Testis (tissue), 3 donors: ENCODE results near the gene TSHZ3. TPM values are rescaled to one million over a fixed set of nuclear protein-coding genes. Genes with fewer than 3 reads are reported as not detected.

Experiments
- DNase-seq: peaks from one replicate; pipeline ENCODE4 v3.0.0-alpha.2; 2019
- H3K27ac ChIP-seq, 2 donors: fragments of 200-600 bp; sonication (generic); one replicate each; pipeline ENCODE4 v1.5.1; 2019
- H3K27me3 ChIP-seq: fragments of 200-600 bp; sonication (generic); one replicate; pipeline ENCODE4 v1.5.1; 2019
- H3K36me3 ChIP-seq: fragments of 200-600 bp; sonication (generic); one replicate; pipeline ENCODE4 v1.5.1; 2017; ENCODE audit warnings: low read depth; ENCODE audit errors: missing control alignments
- H3K4me1 ChIP-seq: fragments of 200-600 bp; sonication (generic); one replicate; pipeline ENCODE4 v1.5.1; 2019
- H3K4me3 ChIP-seq, 2 donors: fragments of 200-600 bp; sonication (generic); one replicate each; pipeline ENCODE4 v1.5.1; 2017 to 2019
- H3K9me3 ChIP-seq: fragments of 200-600 bp; sonication (generic); one replicate; pipeline ENCODE4 v1.5.1; 2017
- CTCF ChIP-seq, 3 experiments: fragments of 450-650 bp in 2 of 3; fragments of 200-600 bp in 1 of 3; sonication (generic) in 1 of 3; IDR thresholded peaks; one replicate each; pipeline ENCODE4 v1.5.1; 2016 to 2019; ENCODE audit warnings: antibody characterized with exemption in 3 of 3, mild to moderate bottlenecking in 2 of 3, moderate library complexity in 1 of 3
- POLR2A ChIP-seq: fragments of 450-650 bp; IDR thresholded peaks from one replicate; pipeline ENCODE4 v1.6.1; 2017; ENCODE audit warnings: antibody characterized with exemption, mild to moderate bottlenecking, moderate library complexity
- WGBS, 2 donors: methylation state at CpG; one replicate each; pipeline ENCODE4 v1.1.5; 2018; 5-methylcytosine and 5-hydroxymethylcytosine counted together
- intact Hi-C: fragments of 100-400 bp; cut with DNase I; formaldehyde crosslinking; loops from one replicate; pipeline ENCODE4 v1.15.1; 2023; ENCODE audit warnings: low total_unique reads
- polyA plus RNA-seq: library from polyadenylated mRNA; stranded (reverse); fragments of 350-450 nt; fragmentation: Illumina TruSeq; extraction: RNeasy Lipid Tissue Mini Kit (QIAGEN cat#74804); gene quantifications from one replicate; pipeline ENCODE4 v1.2.3, GENCODE V29; 2014; ENCODE audit warnings: low read depth, low replicate concordance; ENCODE audit not compliant: insufficient read depth
- total RNA-seq, 2 donors: library from RNA; depleted of rRNA; stranded (reverse); fragments of >200 nt; gene quantifications; one replicate each; pipeline ENCODE4 v1.2.3, GENCODE V29; 2016

Gene TSHZ3
- total and polyA plus RNA-seq, 3 donors from 2014 or later: 6.8 to 12.7 (median 8.0) TPM

DNA sequence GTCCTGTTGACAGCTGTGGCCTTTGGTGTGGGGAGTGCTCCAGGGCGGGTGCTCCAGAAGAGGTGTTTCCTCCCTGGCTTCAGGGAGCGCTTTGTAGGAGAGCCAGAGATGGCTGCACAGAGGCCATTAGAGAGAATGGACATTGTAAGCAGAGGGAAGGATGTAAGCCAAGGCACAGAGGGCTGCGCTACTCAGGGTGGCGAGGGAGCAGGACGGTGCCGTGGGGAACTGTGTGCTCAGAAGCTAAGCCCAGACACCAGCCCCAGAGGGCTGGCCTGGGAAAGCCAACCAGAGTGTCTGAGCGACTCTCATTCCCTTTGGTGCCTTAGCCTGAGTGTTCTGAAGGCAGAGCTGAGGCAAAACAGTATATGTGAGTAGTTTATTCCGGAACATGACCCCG, 92.2 kb downstream of the TSHZ3 start:
- no peak for DNase-seq
- Histone ChIP-seq H3K36me3 (no peaks in the 10 kb centered on the region), H3K27me3 (no peaks in the 10 kb centered on the region), H3K4me3 (no peak overlapping the region), H3K9me3 (no peaks in the 10 kb centered on the region), H3K4me1 (no peaks in the 10 kb centered on the region), H3K27ac (no peak overlapping the region)
- intact Hi-C loops: no loop called here
- TF ChIP-seq POLR2A (no peak), CTCF (IDR thresholded peaks at IDR 0.05) (no peak)
- 93% methylated on average over 8 to 9 of the region's 9 CpGs for WGBS, 2 donors

GRCh38 chr19:31256593-31256960, 92.7 kb downstream of the TSHZ3 start:
- intact Hi-C loops: no loop called here
- Histone ChIP-seq H3K27ac (no peak overlapping the region), H3K36me3 (no peaks in the 10 kb centered on the region), H3K4me1 (no peaks in the 10 kb centered on the region), H3K9me3 (no peaks in the 10 kb centered on the region), H3K27me3 (no peaks in the 10 kb centered on the region), H3K4me3 (no peak overlapping the region)
- TF ChIP-seq CTCF (IDR thresholded peaks at IDR 0.05) (no peak), POLR2A (no peak)
- no peak for DNase-seq
- 92 to 100% methylated on average over 4 to 8 of the region's 8 CpGs for WGBS, 2 donors

DNA sequence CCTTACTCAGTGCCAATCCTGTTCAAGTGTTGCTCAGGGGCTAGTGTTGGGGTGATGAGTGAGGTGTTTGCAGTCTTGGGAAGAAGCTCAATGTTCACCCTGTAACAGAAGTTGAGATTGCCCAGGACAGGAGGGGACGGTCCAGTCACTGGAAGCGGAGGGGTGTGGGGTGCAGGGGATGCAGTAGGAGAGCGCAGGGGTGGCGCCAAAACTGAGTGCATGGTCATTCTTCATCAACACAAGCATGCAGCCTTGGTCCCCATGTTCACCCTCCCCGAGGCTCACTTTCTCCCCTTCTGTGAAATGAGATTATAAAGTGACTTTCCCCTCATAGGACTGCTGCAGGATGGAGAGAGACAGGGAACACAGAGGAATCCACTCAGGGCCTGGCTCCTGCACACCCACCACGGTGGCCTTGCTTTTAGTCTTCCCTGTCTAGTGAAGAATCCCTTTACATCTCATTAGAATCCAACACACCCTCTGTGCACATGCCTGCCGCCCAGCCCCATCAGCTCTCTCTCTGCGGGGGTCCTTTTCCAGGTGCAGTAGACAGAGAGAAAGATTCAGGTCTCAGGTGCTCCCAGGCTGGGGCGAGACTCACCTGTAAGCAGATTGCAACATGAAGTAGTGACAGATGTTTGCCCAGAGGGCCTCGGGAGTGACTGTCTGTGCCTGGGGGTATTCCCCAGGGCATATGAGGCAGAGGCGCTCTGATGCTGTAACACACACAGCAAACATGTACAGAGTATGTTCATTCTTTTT, 93.2 kb downstream of the TSHZ3 start:
- Histone ChIP-seq H3K36me3 (no peaks in the 10 kb centered on the region), H3K27me3 (no peaks in the 10 kb centered on the region), H3K9me3 (no peaks in the 10 kb centered on the region), H3K4me1 (no peaks in the 10 kb centered on the region), H3K27ac (no peak overlapping the region), H3K4me3 (no peak overlapping the region)
- no peak for TF ChIP-seq CTCF (IDR thresholded peaks at IDR 0.05)
- TF ChIP-seq POLR2A: no peak
- DNase-seq: no peak
- intact Hi-C loops: no loop called here
- WGBS, 2 donors: 89 to 93% methylated on average over 11 of the region's 11 CpGs

GRCh38 chr19:31255174-31255799, 93.9 kb downstream of the TSHZ3 start:
- 90 to 98% methylated on average over 10 to 13 of the region's 13 CpGs for WGBS, 2 donors
- no peak overlapping the region for H3K27ac ChIP-seq
- H3K27me3 ChIP-seq: no peaks in the 10 kb centered on the region
- no peak for DNase-seq
- H3K36me3 ChIP-seq: no peaks in the 10 kb centered on the region
- H3K4me3 ChIP-seq: no peak overlapping the region
- TF ChIP-seq POLR2A (no peak), CTCF (IDR thresholded peaks at IDR 0.05) (no peak)
- no peaks in the 10 kb centered on the region for H3K9me3 ChIP-seq
- intact Hi-C loops: no loop called here
- H3K4me1 ChIP-seq: no peaks in the 10 kb centered on the region

- no peak overlapping the region for H3K4me3 ChIP-seq
- intact Hi-C loops: no loop called here
- no peak for DNase-seq
- no peak for TF ChIP-seq CTCF (IDR thresholded peaks at IDR 0.05)
- TF ChIP-seq POLR2A: no peak
- H3K36me3 ChIP-seq: no peaks in the 10 kb centered on the region
- H3K27ac ChIP-seq: no peak overlapping the region
- 89 to 93% methylated on average over 4 of the region's 4 CpGs for WGBS, 2 donors
- no peaks in the 10 kb centered on the region for H3K27me3 ChIP-seq
- no peaks in the 10 kb centered on the region for H3K4me1 ChIP-seq
- H3K9me3 ChIP-seq: no peaks in the 10 kb centered on the region
These were observed 94.6 kb downstream of the TSHZ3 start for GRCh38 chr19:31254611-31255010.
